Stimulated activated CD8-positive, alpha-beta memory T cell treated with anti-CD3 and anti-CD28 coated beads, Interleukin-15, amount 100 ng/mL, for 1 hour (primary cell): ENCODE results near the gene GALNT18.

Source experiments
- DNase-seq: peaks from one replicate; pipeline ENCODE4 v3.0.0-alpha.2; 2020; ENCODE audit warnings: low read depth

GALNT18 gene

DNA sequence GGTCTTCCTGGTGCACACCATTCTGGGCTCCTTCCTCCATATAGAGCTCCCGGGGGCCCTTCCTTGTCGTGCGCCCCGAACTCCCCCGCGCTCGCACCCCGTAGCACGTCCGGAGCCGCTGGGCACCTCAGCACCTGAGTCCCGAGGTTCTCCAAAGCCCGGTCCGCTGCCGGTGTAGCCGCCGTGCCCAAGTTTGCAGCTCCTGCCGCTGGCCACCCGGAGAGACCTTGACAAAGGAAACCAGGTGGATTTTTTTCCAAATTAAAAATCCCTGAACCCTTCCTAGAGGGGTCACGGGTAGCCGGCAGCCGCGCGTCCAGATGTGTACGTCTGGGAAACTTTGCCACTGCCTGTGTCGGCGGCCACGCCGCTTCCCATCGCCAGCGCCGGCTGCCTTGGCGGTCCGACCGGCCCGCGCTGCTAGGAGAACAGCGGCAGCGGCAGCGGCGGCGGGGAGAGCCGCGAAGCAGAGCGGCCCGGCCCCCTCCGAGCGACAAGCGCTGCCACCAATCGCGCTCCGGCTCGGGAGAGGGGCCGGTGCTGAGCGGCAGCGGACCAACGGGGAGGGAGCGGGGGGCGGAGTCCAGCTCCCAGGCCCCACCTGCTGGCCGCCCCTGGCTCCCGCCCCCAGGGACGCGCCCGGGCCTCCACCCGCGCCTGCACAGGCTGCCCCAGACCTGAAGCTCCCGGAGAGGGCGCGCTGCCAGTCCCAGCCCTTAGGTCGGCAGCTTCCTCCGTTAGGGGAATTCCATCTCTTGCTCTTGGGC, at the start of gene GALNT18:
Gene GALNT18 (minus strand): TSS at position 433 of the 767 bp plus-strand sequence.
- no peak for DNase-seq

DNA sequence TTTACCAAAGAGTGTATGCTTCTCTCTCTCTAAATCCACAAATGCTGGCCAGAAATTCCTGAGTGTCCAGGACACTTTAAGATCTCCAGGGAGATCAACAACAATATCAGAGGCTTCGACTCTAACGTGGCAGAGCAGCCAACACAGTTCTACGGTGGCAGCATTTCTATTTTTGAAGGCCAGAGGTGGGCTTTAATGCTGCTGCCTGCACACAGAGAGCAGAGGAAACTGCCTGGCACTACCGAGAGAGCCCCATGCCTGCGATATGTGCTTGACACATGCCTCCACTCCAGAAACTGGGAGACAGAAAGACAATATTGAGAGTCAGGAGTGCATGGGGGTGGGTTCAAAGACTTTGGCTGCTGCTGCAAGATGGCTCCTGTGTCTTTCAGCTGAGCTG, 48.8 kb upstream of the GALNT18 start:
- DNase-seq: no peak

DNA sequence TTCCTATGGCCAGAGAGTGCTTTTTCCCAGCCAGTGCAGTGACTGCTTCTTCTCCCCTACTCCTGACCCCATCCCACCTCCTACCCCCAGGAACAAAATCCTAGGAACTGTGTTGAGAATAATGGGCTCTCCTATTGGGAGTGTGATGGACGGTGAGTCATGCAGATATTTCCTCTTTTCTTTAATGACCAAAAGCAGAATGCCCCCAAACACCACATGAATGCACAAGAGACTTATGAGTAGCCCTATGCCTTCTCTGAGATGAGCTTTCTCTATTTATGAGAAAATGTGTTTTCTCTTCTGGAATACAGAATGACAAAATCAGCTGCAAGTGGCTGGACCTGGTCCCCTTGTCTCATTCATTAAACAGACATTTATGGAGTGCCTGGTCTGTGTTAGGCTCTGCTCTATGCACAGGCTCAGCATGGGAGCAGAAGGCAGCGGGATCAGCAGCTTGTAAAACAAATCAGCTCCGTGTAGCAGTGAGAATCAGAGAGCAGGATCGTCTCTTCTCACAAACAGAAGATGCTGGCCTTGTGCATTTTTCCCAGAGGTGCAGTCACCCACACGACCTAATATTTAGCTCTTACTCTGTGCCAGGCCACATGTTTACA, 47.5 kb upstream of the GALNT18 start:
- no peak for DNase-seq

DNA sequence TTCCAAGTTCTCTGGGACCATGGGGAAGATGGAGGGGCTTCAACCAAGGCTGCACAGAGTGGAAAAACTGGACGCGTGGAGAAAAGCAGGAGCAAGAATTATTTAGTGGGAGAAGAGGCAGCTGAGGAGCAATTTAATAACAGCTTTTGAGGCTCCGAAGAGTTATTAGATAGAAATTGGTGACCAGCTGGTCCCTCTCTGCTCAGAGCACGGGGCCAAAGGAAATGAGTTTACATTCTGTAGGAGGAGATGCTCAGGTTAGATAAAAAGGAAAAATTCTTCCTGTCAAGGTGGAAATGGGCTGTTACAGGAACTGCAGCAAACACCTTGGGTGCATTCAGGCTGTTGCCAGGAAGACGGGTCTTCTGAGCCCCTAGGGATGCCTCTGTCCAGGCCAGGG, 47.0 kb upstream of the GALNT18 start:
- no peak for DNase-seq

DNA sequence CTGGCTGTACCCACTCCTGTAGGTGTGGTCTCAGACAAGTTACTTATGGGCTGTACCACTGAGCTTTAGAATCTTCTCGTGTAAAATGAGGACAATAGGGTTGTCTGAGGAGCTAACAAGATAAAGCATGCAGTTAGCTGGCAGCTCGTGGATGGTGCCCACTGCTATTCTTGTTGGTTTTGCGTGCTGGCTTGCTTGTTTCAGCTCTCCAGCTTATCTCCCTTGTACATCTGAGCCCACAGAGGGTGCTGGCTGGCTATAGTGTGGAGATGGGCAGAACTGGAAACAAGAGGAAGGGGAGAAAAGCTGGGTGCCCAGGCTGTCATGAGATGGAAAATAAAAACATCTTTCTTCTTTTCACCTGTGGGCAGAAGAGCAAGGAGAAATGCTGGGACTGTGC, 46.5 kb upstream of the GALNT18 start:
- no peak for DNase-seq

DNA sequence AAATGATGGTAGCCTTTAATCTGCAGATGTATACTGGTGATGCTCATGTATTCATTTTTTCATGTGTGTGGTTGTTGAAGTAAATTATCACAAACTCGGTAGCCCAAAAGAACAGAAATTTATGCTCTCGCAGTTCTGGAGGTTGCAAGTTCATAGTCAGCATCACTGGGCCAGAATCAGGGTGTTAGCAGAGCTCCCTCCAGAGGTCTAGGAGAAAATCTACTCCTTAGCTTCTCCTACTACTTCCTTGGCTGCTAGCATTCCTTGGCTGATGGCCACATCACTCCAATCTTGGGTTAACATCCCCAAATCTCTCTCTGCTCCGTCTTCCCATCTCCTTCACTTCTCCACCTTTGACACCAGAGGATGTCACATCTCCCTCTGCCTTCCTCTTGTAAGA, 45.3 kb upstream of the GALNT18 start:
- DNase-seq: no peak

DNA sequence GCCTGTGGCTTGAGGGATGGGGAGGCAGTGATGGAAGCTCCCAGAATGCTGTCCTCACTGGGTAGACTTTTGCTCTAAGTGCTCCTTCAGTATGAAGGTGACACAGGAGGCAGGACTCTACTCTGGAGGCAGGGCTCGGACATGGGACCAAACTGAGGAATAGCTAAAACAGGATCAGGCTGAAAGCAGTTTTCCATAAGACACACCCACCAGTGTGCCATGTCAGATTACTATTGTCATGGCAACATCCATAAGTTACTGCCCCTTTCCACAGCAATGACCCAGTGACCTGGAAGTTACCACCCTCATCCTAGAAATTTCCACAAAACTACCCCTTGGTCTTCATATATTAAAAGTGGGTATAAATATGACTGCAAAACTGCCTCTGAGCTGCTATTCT, 43.6 kb upstream of the GALNT18 start:
- DNase-seq: no peak

DNA sequence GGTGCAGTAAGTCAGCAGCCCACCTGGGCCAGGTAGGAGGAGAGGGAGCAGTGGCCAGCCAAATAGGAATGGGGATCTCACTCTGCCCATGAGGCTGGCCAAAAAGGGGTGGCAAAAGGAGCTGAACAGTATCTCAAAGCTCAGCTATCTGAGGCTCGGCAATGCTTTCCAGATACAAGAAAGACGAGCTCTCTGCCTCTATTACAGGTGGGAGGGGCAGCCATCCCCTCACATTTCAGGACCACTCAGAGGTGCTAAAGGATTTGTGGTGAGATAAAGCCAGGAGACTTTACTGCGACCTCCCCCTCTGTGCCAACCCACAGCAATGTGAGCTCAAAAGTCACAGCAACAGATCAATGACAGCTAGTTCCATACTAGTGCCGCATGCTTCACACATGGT, 42.1 kb upstream of the GALNT18 start:
- DNase-seq: no peak

DNA sequence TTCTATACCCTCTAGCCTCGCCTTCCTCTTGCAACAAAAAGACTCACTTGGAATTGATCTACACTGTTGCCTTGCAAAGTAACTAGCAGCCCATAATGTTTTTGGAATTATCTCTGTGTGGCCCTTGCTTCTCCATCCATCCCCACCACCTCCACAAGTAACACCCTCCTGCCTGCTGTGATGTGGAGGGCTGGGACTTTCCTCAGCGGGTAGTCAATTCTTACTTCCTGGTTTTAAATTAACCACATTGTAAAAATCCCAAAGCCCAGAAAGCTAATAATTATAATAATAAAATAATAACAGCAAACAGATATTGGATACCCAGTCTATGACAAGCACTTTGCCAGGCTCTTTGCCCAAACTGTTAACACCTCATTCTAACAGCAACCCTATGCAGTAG, 40.8 kb upstream of the GALNT18 start:
- DNase-seq: no peak

DNA sequence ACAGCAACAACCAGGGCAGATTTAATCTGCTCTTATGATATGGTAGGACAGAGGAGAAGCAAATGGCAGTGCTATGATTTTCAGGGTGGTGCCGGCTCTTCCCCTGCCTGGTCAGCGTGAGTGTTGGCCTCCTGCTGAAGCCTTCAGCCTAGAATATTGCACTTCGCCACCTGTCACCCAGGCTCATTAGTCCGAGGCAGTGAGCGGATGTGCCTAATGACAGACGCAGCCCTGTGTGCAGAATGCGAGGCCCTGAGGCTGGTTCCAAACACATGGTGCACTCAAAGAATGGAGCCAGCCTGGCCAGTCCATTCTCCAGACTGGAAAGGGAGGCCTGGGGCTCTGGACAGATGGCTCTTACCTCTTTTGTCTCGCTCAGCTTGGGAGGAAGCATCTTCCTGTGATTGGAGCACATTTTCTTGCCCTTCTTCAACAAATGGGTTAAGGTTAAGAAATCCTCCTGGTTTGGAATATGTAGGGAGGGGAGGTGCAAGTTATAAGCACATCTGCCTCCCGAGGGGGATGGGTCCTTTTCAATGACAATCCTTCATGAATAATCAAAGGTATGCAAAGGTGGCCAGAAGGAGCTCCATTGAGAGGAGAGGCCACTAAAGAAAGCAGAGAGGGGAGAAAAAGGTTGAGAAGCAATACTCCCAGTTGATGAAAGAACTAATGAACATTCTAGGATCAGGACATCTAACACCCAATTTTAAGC, 39.7 kb upstream of the GALNT18 start:
- no peak for DNase-seq

DNA sequence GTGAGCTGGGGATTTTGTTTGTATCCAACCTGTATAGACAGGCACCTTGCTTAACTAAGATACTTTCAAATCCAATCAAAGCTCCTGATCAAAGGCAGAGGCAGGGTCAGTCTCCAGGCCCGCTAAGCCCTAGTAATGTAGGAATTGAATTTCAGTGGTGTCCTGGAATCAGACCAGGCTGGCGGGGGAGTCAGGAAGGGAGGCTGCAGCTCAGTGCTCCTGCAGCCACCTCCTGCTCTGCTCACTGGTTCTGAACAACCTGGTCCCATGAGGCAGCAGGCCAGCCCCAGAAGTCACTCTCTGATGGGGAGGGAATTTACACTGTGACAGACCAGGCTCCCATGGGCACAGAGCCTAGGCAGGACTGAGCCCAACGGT, 38.5 kb upstream of the GALNT18 start:
- no peak for DNase-seq

DNA sequence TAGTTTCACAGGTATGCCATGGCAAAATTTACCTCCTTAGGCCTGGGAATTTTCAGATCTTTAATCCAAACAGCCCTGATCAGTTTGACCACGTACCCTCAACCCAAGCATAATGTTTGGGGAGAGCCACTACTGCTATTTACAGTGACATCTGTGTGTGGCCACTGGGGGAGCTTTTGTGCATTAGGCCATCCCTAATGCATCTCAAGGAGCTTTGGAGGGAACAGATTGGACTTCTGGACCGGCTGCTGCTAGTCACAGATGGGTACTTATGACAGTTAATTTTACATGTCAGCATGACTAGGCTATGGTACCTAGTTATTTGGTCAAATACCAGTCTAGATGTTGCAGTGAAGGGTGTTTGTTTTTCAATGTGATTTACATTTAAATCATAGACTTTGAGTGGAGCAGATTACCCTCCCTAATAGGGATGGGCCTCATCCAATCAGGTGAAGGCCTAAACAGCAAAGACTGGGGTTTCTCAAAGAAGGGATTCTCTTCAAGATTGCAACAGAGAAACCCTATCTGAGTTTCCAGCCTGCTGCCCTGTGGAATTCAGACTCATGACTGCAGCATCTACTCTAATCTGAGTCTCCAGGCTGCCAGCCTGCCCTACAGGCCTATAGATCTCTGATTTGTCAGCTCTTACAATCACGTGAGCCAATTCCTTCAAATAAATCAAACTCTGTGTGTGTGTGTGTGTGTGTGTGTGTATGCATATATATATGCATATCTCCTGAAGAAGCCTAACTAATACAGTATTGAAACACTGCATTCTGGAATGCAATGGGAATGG, 38.0 kb upstream of the GALNT18 start:
- DNase-seq: no peak

DNA sequence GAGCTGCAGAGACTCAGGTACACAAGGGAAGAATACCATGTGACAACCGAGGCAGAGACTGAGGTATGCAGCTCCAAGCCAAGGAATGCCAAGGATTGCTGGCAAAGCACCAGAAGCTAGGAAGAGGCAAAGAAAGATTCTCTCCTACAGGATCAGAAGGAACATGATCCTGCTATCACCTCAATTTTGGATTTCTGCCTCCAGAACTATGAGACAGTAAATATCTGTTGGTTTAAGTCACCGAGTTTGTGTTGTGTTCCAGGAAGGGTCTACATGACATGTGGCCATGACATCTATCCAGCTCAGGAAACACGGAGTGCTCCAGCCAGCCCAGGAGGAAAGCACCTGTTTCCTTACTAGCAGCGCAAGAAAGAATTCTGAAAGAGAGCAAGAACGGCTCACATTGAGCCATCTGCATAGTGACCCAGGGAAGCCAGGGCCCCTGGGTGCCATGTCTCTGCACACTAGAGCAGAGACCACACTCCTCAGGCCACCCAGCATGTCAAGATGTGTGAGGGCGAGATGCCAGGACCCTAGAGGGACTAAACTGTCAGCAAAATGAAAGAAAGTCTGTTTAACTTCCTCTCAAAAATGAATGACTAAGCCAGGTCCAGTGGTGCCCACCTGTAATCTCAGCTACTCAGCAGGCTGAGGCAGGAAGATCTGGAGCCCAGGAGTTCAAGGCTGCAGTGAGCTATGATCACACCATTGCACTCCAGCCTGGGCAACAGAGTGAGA, 35.6 kb upstream of the GALNT18 start:
- DNase-seq: no peak

DNA sequence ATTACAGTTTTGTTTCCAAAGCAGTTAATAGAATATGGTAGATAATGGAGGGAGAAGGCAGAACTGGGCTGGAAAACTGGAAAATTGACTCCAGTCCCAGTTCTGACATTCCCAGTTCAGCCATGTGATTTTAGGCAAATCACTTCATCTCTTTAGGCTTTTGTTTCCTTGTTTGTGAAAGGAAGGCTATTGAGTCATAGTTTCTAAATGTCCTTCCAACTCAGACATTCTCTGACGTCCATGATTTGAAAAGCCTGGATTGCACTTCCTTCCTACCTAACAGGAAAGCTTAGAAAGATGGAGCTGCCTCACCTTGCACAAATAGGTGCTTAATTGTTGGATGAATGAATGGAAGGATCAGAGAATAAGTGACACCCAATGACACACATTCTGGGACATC, 19.8 kb upstream of the GALNT18 start:
- DNase-seq: no peak

DNA sequence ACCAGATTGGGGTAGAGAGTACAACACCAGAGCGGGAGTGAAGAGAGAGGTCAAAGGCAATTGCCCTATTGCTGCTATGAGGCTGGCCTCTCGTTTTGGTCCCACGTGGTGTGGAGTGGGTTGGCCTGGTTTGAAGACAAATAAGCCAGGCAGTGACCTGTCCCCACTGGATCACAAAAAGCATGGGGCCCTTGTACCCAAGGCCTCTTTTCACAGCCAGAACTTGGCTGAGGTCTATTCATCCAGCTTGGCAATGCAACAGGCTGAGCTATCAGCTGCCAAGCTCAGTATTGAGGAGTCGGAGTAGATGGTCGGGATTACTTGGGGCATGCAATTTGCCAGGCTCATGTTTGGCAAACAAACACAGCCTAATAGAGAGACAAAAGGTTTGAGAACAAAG, 19.2 kb upstream of the GALNT18 start:
- DNase-seq: no peak

DNA sequence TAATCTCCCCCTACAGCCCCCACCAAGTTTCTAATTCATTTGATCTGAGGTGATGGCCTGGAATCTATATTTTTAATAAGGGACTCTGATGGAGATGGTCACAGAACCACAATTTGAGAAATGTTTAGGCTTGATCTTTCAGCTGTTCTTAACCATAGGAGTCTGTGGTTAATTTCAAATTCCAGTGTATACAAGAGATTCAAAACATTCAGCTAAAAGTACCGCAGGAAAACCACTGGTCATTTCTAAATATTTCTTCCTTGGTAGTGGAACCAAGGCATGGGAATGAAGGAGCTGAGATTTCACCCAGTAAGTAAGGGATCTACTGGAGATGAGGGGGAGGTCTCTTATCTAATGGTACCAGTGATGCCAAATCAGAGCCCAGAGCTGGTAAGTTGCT, 18.3 kb upstream of the GALNT18 start:
- DNase-seq: no peak

DNA sequence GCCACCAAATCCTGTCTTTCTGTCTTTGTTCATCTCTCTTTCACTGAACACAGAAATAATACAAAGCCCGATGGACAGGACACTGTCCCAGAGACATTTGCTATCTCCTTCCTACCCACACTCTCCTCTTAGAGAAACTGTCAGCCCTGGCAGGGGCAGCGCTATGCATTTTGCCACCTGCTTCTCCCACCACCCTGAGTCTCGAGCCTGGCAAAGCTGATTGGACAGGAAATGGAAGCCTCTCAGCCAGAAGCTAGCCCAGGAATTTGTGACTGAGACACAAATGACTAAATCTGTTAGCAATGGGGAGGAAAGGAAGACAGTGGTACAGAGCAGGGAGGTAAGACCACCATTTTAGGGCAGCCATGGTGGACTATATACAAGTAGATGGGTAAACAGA, 14.9 kb upstream of the GALNT18 start:
- no peak for DNase-seq

DNA sequence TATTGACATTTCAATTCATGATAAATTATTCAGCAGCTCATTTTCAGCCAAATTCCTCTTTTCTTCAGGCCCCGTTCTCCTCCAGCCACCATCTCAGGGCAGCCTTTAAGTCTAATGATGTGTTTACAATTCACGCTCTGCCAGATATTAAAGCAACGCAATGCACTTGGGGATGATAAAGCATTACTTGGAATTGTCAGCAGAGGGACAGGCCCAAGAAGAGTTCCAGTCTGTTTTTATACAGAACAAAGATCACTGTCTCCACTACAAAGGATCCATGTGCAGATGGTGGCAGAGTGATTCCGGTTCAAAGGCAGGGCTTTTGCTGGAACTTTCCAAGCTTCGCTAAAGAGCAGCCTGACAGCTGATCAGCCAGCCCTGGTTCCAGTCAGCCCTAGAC, 13.6 kb upstream of the GALNT18 start:
- no peak for DNase-seq

DNA sequence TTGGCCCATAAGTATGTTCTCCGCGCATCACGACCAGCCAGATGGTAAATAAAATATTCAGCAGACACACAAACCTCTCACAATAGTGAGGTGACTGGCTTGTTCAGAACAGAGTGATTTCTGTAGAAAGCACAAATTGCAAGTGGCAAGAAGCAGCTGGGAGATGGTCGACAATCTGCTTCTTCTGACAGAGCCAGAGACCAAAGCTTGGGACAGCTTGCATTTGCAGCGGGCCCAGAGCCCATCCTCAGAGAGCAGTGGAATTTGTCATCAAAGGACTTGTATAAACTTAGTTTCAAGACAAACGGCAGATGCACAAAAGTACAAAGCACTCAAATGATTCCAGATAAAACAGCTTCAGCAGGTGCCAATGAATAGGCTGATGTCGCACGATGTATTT, 7.6 kb upstream of the GALNT18 start:
- DNase-seq: no peak

DNA sequence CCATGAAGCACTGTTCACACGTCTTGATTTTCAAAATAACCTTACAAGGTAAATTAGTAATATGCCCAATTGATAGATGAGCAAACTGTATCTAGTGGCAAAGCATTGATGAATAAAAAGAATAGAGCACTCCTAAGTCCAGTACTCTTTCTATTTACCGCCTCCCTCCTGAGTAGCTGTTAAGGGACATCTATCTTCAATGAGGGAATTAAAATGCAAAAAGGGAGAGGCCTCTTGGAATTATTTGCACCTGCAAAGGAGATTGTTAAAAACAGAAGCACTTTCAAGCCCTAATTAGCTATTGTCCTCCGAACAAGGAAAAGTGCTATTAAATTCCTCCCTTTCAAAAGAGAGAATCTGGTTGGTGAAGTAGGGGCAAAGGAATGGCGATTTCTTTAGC, 6.8 kb upstream of the GALNT18 start:
- DNase-seq: no peak

DNA sequence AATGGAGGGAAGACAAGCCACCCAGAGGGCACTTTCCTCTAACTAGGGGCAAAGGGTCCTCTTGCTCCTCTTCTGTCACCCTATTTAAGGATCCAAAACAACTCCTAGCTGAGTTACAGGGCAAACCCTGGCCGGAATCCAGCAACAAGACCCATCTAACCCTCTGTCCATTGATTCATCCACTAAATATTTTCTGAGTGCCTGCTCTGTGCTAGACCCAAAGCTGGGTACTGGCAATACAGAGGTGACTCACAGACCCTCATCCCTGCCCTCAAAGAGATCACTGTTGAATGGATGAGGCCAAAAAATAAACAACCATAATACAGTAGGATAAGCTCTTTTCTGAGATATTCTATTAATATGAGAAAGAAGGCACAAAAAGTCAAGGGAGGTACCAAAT, 4.3 kb upstream of the GALNT18 start:
- no peak for DNase-seq

DNA sequence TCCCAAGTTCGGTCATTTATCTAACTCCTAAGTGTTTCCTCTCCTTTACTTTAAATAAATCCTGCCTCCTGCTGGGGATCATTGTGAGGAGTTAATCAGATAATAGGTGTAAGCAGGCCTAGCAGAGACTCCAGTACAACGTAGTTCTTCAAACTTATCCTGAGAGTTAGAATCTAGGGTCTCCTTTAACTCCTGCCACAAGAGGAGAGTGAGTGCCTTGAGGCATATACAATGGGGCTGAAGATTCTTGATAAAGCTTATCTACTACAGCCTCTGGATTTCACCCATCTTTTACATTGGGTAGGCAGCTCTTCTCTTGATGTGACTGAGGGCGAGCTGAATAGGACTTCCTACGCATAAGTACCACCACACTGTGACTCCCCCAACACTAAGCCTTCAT, 3.1 kb upstream of the GALNT18 start:
- no peak for DNase-seq
